Urothelium cell line (cell line): ENCODE results near the gene ZNF655.
A peak's percentile ranks its signal among the peaks of the same experiment; 100 is the strongest.
"Not testable (repeated sequence)": the region's sequence is repeated elsewhere in the genome, so short reads cannot be mapped to it uniquely, and the experiment has no call there.

Experiments
- DNase-seq: peaks from one replicate; pipeline ENCODE4 v3.0.0; 2011; ENCODE audit warnings: low spot score, mixed read lengths
- FAIRE-seq: peaks from 2 replicates; lab custom pipeline; 2011; peaks lifted over from hg19 to GRCh38; lab: Jason Lieb, UNC

Gene ZNF655

DNA sequence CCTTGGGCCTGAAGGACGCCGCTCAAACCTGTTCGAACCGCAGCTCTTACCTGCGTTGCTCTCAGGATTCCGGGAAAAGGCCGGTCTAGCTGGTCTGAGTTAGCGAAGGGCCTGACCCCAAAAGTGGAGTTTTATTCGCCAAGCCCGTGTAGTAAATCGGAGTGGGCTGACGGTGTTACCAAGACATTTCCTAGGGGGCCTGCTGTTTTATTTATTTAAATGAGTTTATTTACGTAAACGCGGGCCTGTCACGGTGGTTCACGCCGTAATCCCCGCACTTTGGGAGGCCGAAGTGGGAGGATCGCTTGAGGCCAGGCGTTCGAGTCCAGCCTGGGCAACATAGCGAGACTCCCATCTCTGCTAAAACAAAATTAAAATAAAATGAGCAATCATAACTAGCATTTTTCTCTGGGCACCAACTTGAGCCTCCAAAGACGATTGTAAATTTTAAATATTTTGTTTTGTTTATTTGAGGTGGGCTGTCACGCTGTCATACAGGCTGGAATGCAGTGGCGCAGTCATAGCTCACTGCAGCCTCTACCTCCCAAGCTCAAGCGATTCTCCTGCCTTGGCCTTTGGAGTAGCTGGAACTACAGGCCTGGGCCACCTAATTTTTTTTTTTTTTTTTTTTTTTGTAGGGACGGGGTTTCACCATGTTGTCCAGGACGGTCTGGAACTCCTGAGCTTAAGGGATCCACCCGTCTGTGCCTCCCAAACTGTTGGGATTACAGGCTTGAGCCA lies 903 bp downstream of the ZNF655 start:
- no peak for DNase-seq

DNA sequence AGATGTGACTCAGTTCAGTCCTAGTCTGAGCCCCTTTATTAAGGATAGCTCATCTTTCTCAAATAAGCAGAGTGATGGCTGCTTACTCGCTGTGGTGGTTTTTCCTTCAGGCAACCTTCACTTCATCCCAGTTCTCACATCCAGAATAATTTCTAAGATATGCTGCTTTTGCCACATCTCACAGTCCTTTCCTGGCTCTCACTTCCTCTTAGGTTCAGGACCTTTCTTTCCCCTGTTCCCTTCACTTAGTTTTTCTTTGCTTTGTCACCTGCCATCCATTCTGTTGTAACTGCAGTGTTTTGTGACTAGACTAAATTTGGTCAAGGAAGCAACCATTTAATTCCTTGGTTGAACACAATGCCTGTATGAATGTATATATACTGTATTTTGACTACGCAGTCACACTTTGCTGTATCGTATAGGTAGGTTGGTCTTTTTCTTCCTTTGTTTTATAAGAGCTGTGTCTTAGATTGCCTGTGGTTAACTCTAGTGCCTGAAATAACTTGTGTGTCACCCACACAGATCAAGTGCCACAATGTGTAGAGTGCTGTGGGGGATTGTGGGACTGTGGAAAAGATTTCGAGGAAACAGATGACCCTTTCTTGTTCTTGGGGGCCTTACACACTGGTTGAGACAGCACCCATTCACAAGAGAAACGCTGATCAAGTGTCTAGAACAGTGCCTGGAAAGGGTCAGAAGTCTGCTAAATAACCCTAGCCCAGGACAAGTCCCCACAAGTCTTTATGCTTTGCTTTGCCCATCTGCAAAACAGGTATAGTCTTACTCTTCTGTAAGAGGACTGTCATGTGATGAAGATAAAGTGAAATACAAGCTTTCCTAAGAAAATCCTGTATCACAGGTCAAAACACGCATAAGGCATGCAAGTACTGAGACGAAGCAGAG lies 2.6 kb downstream of the ZNF655 start:
- DNase-seq (no peak), FAIRE-seq (no peak)

More for the DNA sequence above, 903 bp downstream of the ZNF655 start:
- no peak for FAIRE-seq

DNA sequence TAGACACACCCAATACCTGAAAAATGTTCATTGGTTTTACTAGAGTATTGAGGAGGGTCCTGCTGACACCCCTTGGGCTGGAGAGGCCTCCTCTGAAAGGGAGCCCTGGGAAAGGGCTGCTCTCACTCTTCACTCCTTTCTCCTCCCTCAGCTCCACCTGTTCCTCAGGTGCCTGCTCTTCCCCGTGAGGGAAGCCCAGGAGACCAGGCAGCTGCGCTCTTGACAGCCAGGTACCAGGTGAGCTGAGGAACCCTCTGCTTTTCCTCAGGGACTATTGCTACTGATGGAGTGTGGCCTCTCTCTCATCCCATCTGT lies 3.3 kb downstream of the ZNF655 start:
- DNase-seq (no peak), FAIRE-seq (no peak)

DNA sequence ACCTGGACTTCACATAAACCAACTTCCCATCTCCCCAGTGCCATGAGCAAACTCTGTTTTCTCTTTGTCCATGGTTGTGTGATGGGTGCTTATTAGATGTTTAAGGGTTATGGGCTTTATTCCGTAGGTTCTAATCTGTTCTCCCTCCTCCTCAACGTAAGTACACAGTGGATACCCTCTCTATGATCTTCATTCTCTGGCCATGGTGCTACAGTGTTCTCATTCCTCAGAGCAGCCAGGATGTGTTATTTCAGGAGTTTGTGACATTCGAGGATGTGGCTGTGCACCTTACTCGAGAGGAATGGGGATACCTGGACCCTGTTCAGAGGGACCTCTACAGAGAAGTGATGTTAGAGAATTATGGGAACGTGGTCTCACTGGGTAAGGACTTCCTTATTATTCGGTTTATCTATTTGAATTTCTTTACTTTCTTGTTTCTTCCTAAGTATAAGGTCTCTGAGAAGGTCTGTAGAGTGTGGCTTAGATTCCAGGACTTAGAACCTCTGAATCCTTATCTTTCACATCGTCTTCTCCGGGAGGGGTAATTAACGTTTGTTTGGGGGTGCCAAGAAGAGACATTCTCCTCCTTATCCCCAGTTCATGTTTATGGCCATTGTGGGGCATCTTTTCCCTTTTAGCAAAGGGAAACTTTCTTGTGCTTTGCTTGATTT lies 3.8 kb downstream of the ZNF655 start:
- FAIRE-seq, result no peak
- DNase-seq, result no peak

DNA sequence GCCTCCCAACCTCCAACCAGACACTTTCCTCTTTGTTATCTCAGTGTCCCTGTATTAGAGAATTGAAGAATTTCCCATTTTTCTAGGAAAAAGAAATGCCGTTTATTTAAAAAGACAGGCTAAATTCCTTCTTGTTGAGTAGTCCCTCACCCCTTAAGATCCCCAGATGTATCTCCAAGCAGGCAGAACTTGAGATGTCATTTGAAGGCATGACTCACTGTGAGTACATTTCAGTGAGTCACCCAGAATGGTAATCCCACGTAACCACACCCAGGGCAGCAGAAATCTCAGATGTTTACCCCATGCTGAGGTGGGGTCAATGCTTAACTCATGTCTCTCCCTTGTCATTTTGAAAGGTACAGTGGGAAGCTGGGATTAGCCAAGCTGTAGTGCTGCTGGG lies 4.4 kb downstream of the ZNF655 start:
- FAIRE-seq, result peak; percentile 99
- peak; percentile 97 for DNase-seq

DNA sequence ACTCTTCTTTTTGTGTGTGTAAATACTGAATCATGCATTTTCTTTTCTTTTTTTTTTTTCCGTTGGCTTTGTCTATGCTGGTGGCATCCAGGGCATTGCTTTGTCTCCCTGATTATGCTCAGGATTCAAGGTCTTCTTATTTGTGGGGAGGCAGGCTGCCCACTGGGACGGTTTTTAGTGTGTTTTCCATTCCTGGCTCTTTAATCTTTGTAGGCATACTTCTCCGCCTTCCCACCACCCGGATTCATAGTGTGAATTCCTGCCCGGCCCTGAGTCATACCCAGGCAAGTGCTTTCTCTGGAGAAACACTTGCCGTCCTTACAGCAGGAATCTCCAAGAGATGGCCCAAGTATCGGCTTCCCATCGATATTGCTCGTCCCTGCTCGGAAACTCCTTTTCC lies 5.2 kb downstream of the ZNF655 start:
- DNase-seq, result peak; percentile 70
- no peak for FAIRE-seq

DNA sequence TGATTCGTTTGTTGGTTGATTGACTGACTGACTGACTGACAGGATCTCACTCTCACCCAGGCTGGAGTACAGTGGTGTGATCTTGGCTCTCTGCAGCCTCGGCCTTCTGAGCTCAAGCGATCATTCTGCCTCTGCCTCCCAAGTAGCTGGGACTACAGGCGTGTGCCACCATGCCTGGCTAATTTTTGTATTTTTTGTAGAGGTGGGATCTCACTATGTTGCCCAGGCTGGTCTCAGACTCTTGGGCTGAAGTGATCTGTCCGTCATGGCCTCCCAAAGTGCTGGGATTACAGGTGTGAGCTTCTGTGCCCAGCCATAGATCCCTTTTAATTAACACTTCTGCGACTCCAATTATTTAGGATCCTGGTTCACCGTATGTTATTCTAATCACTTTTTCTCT lies 10.3 kb downstream of the ZNF655 start:
- DNase-seq, FAIRE-seq: not testable (repeated sequence)

DNA sequence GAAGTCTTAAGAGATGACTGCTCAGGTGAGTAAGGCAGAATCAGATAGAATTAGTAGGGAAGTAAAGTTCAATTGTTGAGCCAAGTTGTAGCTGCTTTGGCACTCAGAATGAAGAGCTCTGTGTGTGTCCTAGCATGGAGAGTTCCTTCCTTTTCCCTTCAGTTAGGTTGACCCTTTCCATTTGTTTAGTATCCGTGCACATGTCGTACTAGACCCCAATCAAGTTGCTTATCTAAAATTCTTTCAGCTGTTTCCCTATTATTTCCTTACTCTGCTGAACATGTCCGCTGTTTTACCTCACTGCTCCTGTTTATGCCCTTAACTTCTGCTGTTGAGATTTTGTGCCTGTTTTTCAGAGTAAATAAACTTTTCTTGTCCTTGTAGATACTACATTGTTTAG lies 13.3 kb downstream of the ZNF655 start:
- DNase-seq (no peak), FAIRE-seq (no peak)

DNA sequence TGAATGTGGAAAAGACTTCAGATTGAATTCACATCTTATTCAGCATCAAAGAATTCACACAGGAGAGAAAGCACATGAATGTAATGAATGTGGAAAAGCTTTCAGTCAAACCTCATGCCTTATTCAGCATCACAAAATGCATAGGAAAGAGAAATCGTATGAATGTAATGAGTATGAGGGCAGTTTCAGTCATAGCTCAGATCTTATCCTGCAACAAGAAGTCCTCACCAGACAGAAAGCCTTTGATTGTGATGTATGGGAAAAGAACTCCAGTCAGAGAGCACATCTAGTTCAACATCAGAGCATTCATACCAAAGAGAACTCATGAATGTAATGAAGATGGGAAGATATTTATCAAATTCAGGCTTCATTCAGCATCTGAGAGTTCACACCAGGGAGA lies 14.8 kb downstream of the ZNF655 start:
- DNase-seq, result no peak
- no peak for FAIRE-seq

DNA sequence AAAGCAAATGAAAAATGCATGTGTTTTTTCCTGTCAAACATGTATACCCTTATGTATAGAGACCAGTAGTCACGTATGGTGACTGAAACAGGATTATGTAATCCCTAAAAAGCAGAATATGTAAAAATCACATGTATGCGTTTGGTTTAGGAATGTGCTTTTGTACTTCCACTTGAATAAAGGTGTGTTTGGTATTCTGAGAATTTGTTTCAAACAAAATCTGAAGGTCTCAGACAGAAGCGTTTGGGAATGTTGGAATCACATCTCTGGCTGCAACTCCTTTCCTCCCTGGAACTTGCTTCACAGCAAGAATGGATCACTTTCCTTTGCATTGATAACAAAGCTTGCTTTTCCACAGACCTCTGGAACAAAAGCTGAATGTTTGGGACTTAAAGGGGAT lies 17.8 kb downstream of the ZNF655 start:
- FAIRE-seq, result no peak
- no peak for DNase-seq

DNA sequence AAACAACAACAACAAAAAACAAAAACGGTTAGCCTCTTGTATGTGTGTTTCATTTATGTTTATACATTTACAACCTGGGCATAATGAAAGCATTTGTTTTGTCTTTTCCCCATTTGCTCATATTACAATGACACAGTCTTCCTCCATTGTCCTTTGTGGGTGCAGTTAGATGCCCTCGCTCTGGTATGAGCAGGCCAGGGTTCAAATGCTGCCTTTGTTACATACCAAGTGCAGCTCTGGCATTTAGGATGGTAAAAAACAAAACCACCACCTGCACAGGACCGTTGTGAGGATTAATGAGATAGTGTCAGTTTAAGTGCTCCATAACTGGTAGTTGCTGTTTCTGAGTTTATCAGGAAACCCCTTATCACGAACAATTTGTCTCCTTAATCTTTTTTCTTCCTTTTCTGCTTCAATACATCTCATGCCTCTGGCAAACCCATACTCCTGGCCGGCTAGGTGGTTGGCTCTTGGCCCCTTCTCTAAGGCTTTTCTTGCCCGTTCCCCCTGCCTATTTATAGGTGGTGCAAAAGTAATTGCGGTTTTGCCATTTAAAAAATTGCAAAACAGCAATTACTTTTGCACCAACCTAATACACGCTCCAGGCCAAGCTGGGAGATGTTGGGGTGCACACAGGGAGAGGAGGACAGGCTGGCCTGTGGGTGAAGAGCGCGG lies 21.0 kb downstream of the ZNF655 start:
- FAIRE-seq (no peak), DNase-seq (no peak)

DNA sequence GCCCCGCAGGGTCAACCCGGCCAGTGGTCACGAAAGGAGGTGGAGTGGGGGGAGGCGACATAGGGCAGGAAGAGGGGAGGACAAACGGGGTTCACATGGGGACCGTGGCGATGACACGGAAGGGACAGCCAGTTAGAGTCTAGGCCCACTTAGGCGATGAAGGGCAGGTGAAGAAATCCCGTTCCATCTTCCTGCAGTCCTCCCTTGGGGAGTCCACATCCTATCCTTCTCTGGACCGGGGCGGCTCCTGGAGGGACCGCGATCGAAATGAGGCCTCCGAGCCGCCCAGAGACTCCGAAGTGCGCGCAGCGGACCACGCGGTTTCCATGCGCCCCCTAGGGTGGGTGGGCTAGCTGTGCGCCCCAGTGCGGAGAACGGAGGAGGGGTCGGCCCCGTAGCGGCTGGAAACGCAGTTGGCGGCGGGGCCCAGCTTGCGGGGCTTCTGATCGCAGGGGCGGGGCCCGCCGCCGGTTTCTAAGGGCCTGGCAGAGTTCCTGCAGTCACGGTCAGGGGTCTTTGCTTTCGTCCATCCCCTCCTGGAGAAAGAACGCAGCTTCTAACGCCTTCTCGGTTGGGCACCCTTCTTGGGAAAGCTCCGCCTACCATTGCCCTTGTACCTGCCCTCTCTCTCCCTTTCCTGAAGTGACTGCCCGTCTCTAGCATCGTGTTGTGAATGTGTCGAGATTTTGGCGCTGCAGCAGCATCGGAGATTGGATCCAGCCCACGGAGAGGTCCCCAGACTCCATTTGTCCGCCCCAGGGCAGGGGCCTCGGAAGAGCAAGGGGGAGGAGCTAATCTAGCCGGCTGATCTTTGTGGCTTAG lies 21.7 kb downstream of the ZNF655 start:
- FAIRE-seq (no peak), DNase-seq (no peak)

DNA sequence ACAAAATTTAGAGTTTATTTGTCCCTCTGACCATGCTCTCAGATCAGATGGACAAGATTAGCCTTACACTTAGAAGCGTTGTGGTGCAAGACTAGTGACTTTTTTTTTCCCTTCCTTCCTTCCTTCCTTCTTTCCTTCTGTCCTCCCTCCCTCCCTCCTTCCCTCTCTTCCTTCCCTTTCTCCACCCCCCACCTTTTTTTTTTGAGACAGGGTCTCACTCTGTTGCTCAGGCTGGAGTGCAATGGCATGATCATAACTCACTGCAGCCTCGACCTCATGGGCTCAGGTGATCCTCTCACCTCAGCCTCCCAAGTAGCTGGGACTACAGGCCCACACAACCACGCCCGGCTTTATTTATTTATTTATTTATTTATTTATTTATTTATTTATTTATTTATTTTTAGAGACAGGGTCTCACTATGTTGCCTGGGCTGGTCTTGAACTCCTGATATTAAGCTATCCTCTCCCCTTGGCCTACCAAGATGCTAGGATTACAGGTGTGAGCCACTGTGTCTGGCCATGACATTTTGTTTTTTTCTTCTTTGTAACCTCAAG lies 22.4 kb downstream of the ZNF655 start:
- DNase-seq, FAIRE-seq: not testable (repeated sequence)

DNA sequence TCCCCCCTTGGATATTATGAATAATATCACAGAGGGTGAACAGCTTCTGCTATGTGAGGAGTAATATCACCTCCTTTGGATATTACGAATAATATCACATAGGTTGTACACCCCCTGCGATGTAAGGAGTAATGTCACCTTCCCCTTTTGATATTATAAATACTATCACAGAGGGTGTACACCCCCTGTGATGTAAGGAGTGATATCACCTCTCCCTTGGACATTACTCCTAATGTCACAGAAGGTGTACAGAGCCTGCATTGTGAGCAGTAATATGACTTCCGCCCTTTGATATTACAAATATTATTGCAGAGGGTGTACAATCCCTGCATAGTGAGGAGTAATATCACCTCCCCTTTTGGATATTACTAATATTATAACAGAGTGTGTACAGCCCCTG lies 30.4 kb downstream of the ZNF655 start:
- FAIRE-seq (peak; percentile 9), DNase-seq (no peak)

DNA sequence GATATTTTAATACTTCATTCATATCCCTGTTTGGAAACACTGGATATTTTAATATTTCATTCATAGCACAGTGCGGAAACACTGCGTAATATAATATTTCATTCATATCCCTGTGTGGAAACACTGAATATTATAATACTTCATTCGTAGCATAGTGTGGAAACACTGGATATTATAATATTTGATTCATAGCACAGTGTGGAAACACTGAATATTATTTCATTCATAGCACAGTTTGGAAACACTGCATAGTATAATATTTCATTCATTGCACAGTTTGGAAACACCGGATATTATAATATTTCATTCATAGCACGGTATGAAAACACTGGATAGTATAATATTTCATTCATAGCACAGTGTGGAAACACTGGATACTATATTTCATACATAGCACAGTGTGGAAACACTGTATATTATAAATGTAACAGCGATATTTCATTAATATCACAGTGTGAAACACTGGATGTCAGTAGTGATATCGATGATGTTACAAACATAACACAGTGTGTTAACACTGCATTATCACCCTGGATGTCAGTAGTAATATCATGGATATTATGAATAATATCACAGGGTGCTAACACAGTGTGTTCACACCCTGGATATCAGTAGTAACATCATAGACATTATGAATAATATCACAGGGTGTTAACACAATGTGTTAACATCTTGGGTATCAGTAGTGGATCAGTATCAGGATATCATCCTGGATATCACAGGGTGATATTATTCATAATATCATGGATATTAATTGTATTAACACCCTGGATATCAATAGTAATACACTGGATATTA lies 36.7 kb downstream of the ZNF655 start:
- peak; percentile 97 for FAIRE-seq
- DNase-seq, result no peak

DNA sequence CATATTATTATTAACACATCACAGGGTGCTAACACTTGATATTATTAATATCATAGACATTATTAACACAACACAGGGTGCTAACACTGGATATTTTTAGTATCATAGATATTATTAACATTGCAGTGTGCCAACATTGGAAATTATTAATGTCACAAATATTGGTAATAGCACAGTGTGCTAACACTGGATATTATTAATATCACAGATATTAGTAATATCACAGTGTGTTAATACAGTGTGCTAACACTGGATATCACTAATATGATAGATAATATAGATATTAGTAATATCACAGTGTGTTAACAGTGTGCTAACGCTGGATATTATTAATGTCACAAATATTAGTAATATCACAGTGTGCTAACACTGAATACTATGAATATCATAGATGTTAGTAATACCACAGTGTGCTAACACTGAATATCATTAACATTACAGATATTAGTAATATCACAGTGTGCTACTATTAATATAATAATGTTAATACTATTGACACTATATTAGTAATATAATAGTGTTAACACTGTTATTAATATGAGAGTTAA lies 38.0 kb downstream of the ZNF655 start:
- DNase-seq (no peak), FAIRE-seq (no peak)

DNA sequence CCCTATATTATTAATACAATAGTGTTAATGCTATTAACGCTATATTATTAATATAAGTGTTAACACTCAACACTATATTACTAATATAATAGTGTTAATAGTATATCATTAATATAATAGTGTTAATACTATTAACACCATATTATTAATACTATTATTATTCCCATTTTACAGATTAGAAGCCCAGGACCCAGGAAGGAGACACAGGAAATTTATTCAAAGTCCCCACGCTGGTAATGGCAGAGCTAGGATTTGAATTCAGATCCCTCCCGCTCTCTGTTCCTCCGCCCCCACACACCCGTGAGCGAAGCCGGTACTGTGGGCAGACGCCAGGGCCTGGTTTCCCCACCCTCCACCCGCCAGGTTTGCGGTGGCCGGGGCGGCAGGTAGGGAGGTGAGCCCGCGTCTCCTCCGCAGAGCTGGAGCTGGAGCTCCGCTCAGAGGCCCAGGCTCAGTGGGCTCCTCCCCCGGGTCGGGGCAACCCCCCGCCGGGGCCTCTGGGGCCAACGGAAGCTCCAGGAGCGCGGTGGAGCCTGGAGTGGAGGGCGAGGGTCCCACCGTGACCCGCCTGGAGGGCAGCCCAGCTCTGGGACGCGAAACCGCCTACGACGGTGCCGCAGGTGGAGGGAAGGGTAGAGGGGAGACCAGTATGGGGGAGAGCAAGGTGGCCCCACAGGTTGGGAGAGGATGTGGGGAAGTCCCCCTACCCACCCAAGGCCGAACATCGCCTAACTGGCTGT lies 39.5 kb downstream of the ZNF655 start, which contains the start of gene TMEM225B:
Gene TMEM225B (plus strand): TSS at position 506 of the 740 bp plus-strand sequence. CDS start 6,122 bp downstream, outside the sequence.
- FAIRE-seq (no peak), DNase-seq (no peak)

DNA sequence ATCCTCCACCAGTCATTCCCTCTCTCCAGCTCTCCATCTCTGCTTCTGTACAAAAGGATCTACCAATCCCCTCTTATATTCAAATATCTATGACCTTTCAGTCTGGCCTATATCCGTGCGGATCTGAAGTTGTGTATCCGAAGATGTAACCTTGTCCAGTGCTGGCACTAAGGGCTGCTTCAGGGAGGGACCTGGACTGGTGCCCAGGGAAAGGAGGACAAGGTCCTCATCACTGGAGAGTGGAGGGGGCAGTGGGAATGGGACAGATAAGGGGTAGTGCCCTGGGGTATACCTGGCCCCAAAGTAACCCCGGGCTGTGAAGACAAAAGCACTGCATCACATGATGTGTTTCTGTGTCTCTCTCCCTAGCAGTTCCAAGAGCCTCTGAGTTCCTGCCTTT lies 41.4 kb downstream of the ZNF655 start:
- DNase-seq (no peak), FAIRE-seq (no peak)
